Activated CD4-positive, CD25-positive, alpha-beta regulatory T cell (primary cell): Measurements from ENCODE around the gene SLC35B2.
"Not testable (repeated sequence)": the region's sequence is repeated elsewhere in the genome, so short reads cannot be mapped to it uniquely, and the experiment has no call there.

Experiments used
- DNase-seq, 4 experiments: peaks; one replicate each; lab custom pipeline; 2025; lab: John Stamatoyannopoulos, UW

SLC35B2 gene

DNA sequence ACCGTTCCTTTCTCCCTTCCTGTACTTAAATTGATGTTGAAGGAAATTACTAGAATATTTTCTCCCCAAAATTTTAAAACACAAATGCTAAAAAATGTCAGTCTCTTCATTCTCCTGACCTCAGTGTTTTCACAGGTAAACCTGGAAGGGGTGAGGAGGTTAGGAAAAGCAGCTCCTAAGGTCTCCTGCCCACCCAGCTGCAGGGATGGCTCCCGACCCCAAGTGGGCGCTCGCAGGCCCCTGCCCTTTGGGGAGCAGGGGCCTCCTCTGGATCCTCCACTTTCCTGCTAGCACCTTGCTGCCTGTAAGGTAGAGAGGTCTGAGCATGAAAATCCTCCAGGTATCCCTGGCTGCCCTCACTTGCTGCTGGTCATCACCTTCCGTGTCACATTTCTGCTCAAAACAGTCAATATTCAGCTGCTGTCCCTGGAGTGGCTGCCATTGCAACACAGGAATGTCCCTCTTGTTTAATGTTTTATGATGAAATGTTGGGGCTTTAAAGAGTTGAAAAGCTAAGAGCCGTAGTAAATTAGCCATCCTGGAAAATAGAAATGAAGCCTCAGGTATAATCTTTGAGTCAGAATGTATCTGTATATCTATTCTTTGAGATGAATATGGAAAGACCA is 21.3 kb downstream of the SLC35B2 start:
- no peak for DNase-seq

DNA sequence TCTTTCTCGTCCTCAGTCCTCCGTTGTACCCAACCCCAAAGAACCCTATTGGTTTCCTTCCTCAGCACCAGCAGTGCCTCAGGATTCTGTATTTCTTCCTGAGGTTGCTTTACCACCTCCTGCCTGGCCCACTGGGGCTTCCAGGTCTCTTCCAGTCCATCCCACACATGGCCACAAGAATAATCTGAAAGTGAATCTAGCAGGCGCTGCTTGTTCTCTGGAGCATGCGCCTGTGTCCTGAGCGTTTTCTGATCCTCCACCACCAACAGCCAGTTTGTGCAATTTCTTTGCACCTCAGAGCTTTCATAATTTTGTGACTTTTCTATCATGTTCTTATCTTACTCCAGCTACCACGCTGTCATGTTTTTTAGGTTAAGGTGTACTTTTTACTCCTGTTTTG is 22.1 kb downstream of the SLC35B2 start:
- DNase-seq: no peak

DNA sequence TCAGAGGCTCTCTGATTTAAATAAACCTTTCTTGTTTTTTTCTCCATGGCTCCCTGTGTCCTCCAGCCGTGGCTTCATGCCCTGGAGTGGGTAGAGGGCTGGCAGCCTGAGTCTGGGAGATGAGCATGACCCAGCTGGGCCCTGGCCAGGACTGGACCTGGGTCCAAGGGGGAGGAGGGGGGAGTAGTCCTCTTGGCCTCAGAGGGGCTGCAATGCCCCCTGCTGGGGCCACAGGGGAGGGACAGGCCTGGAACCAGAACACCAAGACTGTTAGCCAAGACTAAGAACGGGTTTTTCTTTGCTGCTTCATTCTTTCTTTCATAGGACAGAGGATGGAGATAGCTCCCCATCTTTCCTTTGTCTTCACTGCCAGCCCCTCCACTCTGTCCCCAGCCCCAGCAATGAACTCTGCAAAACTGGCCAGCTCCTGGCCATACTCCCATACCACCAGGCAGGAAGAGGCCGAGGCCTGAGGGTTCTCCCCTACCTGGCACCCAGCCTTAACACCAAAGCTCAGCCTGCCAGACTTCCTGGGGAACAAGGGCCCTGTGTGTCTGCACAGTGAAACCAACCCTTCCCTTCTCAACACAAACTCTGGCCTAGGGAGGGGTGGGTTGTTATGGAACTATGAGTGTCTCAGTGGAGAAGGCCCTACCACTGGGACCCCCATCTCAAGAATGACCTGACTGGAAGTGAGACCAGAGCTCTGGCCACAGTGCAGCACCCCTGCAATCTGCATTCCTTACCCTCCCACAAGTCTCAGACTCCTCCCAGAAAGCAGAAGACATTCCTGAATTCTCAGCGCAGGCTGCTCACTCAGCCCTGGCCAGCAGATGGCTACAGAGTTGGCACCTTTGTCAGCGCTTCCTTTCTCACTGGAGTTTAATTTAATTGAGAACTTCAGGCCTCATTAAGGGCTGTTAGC is 23.0 kb downstream of the SLC35B2 start:
- DNase-seq: no peak

DNA sequence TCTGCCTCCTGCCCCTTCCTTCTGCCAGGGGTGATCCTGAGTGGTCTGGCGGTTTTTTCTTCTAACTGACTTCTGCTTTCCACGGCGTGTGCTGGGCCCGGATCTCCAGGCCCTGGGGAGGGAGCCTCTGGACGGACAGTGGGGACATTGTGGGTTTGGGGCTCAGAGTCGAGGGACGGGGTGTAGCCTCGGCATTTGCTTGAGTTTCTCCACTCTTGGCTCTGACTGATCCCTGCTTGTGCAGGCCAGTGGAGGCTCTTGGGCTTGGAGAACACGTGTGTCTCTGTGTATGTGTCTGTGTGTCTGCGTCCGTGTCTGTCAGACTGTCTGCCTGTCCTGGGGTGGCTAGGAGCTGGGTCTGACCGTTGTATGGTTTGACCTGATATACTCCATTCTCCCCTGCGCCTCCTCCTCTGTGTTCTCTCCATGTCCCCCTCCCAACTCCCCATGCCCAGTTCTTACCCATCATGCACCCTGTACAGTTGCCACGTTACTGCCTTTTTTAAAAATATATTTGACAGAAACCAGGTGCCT is 23.7 kb downstream of the SLC35B2 start:
- no peak for DNase-seq

- no peak for DNase-seq
Observed at GRCh38 chr6:44232676-44233566, 24.4 kb downstream of the SLC35B2 start.

DNA sequence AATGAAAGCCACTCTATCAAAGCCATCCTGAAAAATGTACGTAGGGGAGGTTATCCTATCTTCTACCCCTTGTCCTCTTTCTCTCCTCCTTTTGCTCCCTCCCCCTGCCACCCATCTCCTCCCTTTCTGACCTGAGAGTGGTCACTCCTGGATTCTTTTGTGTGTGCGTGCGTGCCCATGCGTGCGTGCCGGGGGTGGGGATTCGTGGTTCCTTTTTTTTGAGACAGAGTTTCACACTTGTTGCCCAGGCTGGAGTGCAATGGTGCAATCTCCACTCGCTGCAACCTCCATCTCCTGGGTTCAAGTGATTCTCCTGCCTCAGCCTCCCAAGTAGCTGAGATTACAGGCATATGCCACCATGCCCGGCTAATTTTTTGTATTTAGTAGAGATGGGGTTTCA is 25.9 kb downstream of the SLC35B2 start:
- not testable (repeated sequence) for DNase-seq

DNA sequence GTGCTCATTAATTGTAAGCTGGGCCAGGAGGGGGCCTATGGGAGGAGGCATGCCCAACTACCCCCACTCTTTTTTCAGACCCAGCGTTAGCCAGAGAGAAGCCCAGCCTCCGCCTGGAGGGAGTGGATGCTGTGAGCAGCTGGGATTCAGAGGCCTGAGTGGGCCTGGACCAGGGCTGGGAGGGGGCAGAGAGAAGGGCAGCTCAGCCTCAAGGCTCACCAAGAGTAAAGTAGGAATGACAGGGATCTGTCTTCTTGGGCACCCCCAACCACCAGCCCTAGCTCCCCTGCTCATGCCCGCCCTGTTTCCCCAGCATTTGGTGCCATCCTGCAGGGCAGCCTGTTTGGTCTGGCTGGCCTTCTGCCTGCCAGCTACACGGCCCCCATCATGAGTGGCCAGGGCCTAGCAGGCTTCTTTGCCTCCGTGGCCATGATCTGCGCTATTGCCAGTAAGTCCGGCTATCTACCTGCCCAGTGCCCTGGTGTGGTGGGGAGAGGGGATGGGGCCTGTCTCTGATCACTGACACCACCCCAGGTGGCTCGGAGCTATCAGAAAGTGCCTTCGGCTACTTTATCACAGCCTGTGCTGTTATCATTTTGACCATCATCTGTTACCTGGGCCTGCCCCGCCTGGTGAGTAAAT is 27.2 kb downstream of the SLC35B2 start:
- DNase-seq: no peak

- DNase-seq: no peak
Observed at GRCh38 chr6:44229376-44230033, 27.8 kb downstream of the SLC35B2 start.

DNA sequence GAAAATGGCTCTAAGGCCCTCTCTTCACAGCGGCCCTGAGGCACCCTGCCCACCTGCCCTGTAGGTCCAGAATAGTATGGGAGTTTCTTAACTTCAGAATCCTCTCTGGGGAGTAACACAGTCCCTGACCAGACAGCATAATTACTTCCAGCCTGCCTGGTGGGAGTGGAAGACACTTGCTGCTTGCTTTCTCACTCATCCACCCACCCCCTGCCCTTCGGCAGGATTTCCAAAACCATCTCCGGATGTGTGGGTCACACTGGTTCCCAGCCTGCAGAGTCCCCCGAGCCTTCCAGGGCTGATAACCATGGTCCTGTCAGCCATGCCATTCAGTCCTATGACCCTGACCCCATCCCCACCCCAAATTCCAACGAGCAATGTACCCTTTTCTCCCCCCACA is 28.5 kb downstream of the SLC35B2 start:
- no peak for DNase-seq

- DNase-seq: no peak
Observed at GRCh38 chr6:44228433-44228832, 28.9 kb downstream of the SLC35B2 start.

DNA sequence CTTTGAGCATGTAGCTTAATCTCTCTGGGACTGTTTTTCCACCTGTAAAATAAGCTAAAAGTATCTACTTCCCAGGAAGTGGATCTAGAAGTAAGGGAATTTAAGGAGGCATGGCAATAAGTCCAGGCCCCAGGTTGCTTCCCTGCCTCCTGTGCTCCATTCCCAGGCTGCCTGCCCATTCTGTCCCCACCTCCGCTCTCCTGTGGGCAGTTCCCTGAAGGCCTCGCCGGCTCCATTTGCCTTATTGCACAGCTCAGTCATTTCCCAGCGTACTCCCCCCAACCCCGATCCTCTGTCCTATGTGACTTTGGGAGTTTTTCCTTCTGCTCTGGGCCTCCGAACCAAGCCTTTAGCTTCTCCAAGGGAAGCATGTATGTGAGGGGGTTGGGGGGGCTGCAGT is 29.3 kb downstream of the SLC35B2 start:
- DNase-seq: no peak

GRCh38 chr6:44227148-44227793 is 30.1 kb downstream of the SLC35B2 start:
- no peak for DNase-seq

DNA sequence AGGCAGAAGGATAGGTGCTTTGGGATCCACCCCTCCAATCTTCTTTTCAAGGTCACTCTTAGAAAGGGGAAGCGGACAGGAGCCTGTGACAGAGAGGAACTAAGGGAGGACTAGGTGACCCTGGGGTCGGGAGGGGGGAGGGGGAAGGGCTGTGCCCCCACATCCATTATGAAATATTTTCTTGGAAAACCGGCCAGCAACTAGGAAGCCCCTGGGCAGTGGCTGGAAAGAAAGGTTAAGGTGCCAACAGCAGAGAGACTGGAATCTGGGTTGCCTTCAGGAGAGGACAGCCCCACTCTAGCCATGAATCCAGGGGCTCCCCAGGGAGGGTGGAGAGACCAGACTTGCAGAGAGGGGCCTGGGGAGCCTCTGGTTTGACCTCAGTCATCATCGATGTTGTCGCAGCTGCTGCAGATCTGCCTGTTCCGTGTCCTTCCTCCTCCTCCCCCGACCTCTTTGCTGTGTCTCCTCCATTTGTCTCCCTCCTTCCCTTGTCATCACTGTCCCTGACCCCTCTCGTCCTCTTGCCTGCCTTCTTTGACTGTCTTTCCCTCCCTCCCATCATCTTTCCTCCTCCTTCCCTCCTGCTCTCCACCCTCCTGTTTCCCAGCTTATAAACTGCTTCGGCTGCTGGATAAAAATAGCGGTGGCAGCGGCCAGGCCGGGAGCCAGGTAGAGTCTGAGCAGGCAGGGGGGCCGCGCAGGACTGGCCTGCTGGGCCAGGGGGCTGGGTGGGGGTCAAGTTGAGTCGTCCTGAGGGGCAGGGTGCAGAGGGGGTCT is 30.8 kb downstream of the SLC35B2 start:
- no peak for DNase-seq

- no peak for DNase-seq
Observed at GRCh38 chr6:44225579-44226325, 31.6 kb downstream of the SLC35B2 start.

- DNase-seq: no peak
Observed at GRCh38 chr6:44224965-44225305, 32.4 kb downstream of the SLC35B2 start.

DNA sequence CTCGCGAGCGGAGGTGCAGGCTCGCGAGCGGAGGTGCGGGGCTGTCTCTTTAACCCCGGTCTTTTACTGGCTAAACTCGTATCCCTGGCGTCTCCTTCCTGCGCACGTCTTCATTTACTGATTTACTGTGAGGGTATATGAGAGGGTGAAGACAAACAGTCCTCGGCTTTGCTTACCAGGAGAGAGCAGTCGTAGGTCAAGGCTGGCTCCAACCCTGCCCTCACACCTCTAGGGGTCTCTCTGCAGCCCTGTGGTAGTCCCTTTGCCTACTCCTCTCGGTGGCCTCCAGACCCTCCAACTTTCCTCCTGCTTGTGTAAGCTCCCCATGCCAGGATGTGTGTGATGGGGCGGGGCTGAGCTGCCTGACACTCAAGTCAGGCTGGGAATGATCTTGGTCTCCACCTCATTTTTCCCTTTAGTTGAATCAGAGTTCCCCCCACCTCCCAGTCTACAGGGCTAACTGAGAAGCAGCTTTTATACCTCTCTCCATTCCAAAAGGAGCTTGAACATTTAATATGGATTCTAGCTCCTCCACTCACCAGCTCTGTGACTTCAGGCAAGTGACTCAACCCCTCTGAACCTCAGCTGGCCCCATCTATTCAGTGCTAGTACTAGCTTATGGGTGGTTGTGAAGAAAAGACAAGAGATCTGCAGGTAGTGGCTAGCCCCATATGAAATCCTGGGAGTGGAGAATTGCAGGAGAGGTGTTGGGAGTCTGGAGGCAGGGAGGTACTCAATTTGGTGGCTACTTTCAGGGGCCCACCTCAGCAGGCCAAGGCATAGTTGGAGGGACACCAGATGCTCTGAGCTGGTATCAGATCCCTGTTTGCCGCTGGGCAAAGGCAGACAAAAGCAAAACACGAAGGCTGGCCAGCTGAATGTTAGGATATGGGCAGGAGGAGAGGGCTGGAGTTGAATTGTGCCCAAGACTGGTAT is 33.0 kb downstream of the SLC35B2 start:
- no peak for DNase-seq

- peak; percentile 65 to 76 (median 70) for DNase-seq
Observed at GRCh38 chr6:44223319-44224028, 33.9 kb downstream of the SLC35B2 start, which contains the start of gene SLC29A1. Gene SLC29A1 (plus strand): TSS chr6:44223595. CDS start chr6:44227314, 3,719 bp downstream.
